ENCODE data around the gene FOXP4.

Gene FOXP4

GRCh38 chr6:41635365-41635764 lies 89.2 kb downstream of the FOXP4 start:
- Histone ChIP-seq H3K79me2 (ENCODE audit: insufficient read depth, low read length) (no peaks in the 10 kb centered on the region), H3K4me2 (ENCODE audit: low read length) (no peak overlapping the region), H3F3A (ENCODE audit: insufficient read depth, low read length) (no peaks in the 10 kb centered on the region), H2AFZ (ENCODE audit: low read length) (no peak overlapping the region), H3K27me3 (ENCODE audit: insufficient read depth, low read length) (no peaks in the 10 kb centered on the region; the same call in 1 of the 2 replicates), H3K9me2 (ENCODE audit: low read depth, low read length) (no peaks in the 10 kb centered on the region), H3K27ac (ENCODE audit: low read depth, low read length, poor library complexity, severe bottlenecking) (no peak overlapping the region), H3K4me3 (ENCODE audit: low read depth, low read length, poor library complexity, severe bottlenecking) (no peak overlapping the region), H3K9me3 (ENCODE audit: low read length) (no peaks in the 10 kb centered on the region), H4K20me1 (ENCODE audit: insufficient read depth, low read length) (no peaks in the 10 kb centered on the region), H3K4me1 (ENCODE audit: insufficient read depth, low read length, severe bottlenecking) (no peaks in the 10 kb centered on the region), H3K9ac (ENCODE audit: low read length) (no peak overlapping the region), H3K36me3 (ENCODE audit: insufficient read depth, low read length) (no peaks in the 10 kb centered on the region)
- no peak for TF ChIP-seq CTCF (IDR thresholded peaks at IDR 0.05; ENCODE audit: low read length)

- TF ChIP-seq EZH2 (IDR thresholded peaks at IDR 0.05; ENCODE audit: borderline replicate concordance, low read length) (no peak), CTCF (IDR thresholded peaks at IDR 0.05; ENCODE audit: low read length) (no peak)
- H3K9ac ChIP-seq (ENCODE audit: low read length), result no peak overlapping the region
- no peaks in the 10 kb centered on the region for H3K36me3 ChIP-seq (ENCODE audit: insufficient read depth, low read length)
- H3K9me3 ChIP-seq (ENCODE audit: low read length), result no peaks in the 10 kb centered on the region
- H3K9me2 ChIP-seq (ENCODE audit: low read depth, low read length), result no peaks in the 10 kb centered on the region
- no peaks in the 10 kb centered on the region for H3K79me2 ChIP-seq (ENCODE audit: insufficient read depth, low read length)
- H4K20me1 ChIP-seq (ENCODE audit: insufficient read depth, low read length), result no peaks in the 10 kb centered on the region
- H3K27ac ChIP-seq (ENCODE audit: low read depth, low read length, poor library complexity, severe bottlenecking), result no peak overlapping the region
- H3F3A ChIP-seq (ENCODE audit: insufficient read depth, low read length), result no peaks in the 10 kb centered on the region
- no peaks in the 10 kb centered on the region for H3K4me1 ChIP-seq (ENCODE audit: insufficient read depth, low read length, severe bottlenecking)
- no peak overlapping the region for H2AFZ ChIP-seq (ENCODE audit: low read length)
- H3K27me3 ChIP-seq (ENCODE audit: insufficient read depth, low read length), result no peaks in the 10 kb centered on the region; the same call in 1 of the 2 replicates
- no peak overlapping the region for H3K4me3 ChIP-seq (ENCODE audit: low read depth, low read length, poor library complexity, severe bottlenecking)
- H3K4me2 ChIP-seq (ENCODE audit: low read length), result no peak overlapping the region
These were observed 90.6 kb downstream of the FOXP4 start for GRCh38 chr6:41636833-41637193.

DNA sequence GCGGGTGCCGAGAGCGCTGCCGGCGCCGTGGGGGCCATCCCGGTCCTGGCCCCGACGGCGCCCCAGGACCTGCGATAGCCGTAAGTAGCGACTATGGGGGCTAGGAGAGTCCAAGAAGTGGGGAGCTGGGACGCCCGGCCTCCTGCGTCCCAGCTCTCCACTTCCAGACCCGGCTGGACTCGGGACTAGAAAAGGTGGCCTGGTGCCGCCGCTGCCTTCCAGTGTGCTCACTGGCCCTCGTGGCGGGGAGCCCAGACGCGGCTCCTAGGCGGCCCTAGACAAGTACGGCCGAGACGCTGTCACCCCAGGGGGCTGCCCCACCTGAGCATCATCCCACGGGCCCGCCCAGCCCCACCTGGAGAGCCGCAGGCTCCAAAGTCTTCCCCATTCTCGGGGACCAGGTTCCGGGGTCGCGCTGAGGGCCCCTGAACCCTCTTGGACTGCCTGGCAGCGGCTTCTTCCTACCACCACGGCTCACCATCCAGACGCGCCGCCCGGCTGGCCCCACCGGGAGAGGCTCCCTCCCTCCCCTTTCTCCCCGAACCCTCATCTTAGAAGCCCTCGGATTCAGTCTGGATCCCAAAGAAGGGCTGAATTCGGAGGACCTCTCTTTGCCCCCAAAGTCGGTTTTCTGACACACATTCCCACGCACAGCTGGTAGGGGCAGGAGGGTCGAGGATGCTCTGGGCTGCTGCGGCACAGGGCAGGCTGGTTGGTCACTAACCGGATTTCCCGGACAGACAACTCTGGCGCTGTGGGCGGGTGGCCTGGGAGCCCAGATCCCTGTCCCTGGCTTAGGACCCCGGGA lies 91.2 kb downstream of the FOXP4 start:
- Histone ChIP-seq H3K27me3 (ENCODE audit: insufficient read depth, low read length) (no peaks in the 10 kb centered on the region; the same call in 1 of the 2 replicates), H3K4me3 (ENCODE audit: low read depth, low read length, poor library complexity, severe bottlenecking) (no peak overlapping the region), H2AFZ (ENCODE audit: low read length) (no peak overlapping the region)

More for the DNA sequence above, 91.2 kb downstream of the FOXP4 start:
- H3K9ac ChIP-seq (ENCODE audit: low read length), result no peak overlapping the region
- no peaks in the 10 kb centered on the region for H3K9me3 ChIP-seq (ENCODE audit: low read length)
- H3F3A ChIP-seq (ENCODE audit: insufficient read depth, low read length), result no peaks in the 10 kb centered on the region
- H3K36me3 ChIP-seq (ENCODE audit: insufficient read depth, low read length), result no peaks in the 10 kb centered on the region
- H4K20me1 ChIP-seq (ENCODE audit: insufficient read depth, low read length), result no peaks in the 10 kb centered on the region
- no peaks in the 10 kb centered on the region for H3K79me2 ChIP-seq (ENCODE audit: insufficient read depth, low read length)
- TF ChIP-seq CTCF (IDR thresholded peaks at IDR 0.05; ENCODE audit: low read length) (no peak), EZH2 (IDR thresholded peaks at IDR 0.05; ENCODE audit: borderline replicate concordance, low read length) (no peak)
- no peak overlapping the region for H3K27ac ChIP-seq (ENCODE audit: low read depth, low read length, poor library complexity, severe bottlenecking)
- H3K4me1 ChIP-seq (ENCODE audit: insufficient read depth, low read length, severe bottlenecking), result no peaks in the 10 kb centered on the region
- no peak overlapping the region for H3K4me2 ChIP-seq (ENCODE audit: low read length)
- no peaks in the 10 kb centered on the region for H3K9me2 ChIP-seq (ENCODE audit: low read depth, low read length)

Data from OCI-LY1 (cell line).